Right kidney (tissue), 1 donor: Measurements from ENCODE around the gene SMPD4.
"Not testable (repeated sequence)": the region's sequence is repeated elsewhere in the genome, so short reads cannot be mapped to it uniquely, and the experiment has no call there.

Experiments
- DNase-seq: peaks from one replicate; pipeline ENCODE4 v3.0.0-alpha.2; 2016

The SMPD4 gene

GRCh38 chr2:130187859-130188792, 6.7 kb upstream of the SMPD4 start:
- not testable (repeated sequence) for DNase-seq

- DNase-seq: no peak
These were observed 5.9 kb upstream of the SMPD4 start for GRCh38 chr2:130187268-130187667.

- DNase-seq: no peak
These were observed 5.0 kb upstream of the SMPD4 start for GRCh38 chr2:130186391-130186790.

- DNase-seq: no peak
These were observed 4.5 kb upstream of the SMPD4 start for GRCh38 chr2:130185896-130186295.

- no peak for DNase-seq
These were observed 4.0 kb upstream of the SMPD4 start for GRCh38 chr2:130185436-130185835.

- peak; percentile 65 for DNase-seq
These were observed 2.3 kb upstream of the SMPD4 start for GRCh38 chr2:130183512-130184373.

GRCh38 chr2:130182826-130183511, 1.6 kb upstream of the SMPD4 start:
- peak; percentile 47 for DNase-seq

- DNase-seq: peak; percentile 94
These were observed 679 bp upstream of the SMPD4 start, which contains the start of gene MZT2B for GRCh38 chr2:130181880-130182682. MZT2B (plus strand) TSS chr2:130182262; CDS start chr2:130182283, 21 bp downstream.

- DNase-seq: not testable (repeated sequence)
These were observed 738 bp downstream of the SMPD4 start for GRCh38 chr2:130180404-130181324.

GRCh38 chr2:130174866-130175265, 6.5 kb downstream of the SMPD4 start:
- DNase-seq: not testable (repeated sequence)

- DNase-seq: no peak
These were observed 11.5 kb downstream of the SMPD4 start for GRCh38 chr2:130169896-130170295.

- not testable (repeated sequence) for DNase-seq
These were observed 12.2 kb downstream of the SMPD4 start for GRCh38 chr2:130169163-130169562.

GRCh38 chr2:130166611-130167010, 14.8 kb downstream of the SMPD4 start:
- not testable (repeated sequence) for DNase-seq

GRCh38 chr2:130165293-130166016, 15.9 kb downstream of the SMPD4 start:
- DNase-seq: no peak

- DNase-seq: no peak
These were observed 18.4 kb downstream of the SMPD4 start for GRCh38 chr2:130162968-130163367.

GRCh38 chr2:130162486-130162885, 18.9 kb downstream of the SMPD4 start:
- DNase-seq: not testable (repeated sequence)

GRCh38 chr2:130160838-130161705, 20.3 kb downstream of the SMPD4 start:
- not testable (repeated sequence) for DNase-seq

GRCh38 chr2:130160131-130160530, 21.3 kb downstream of the SMPD4 start:
- DNase-seq: peak; percentile 26
